GM19397 (cell line): ENCODE results near the gene LONP2.
"Not testable (repeated sequence)": the region's sequence is repeated elsewhere in the genome, so short reads cannot be mapped to it uniquely, and the experiment has no call there.

Source experiments
- ATAC-seq: cut with Tn5 transposase; IDR thresholded peaks from one replicate; pipeline ENCODE4 v1.9.1; 2021; ENCODE audit warnings: mild to moderate bottlenecking, moderate library complexity; ENCODE audit not compliant: unreplicated experiment

LONP2 gene

GRCh38 chr16:48287239-48287638, 43.1 kb downstream of the LONP2 start:
- ATAC-seq = no peak

GRCh38 chr16:48291303-48291702, 47.2 kb downstream of the LONP2 start:
- ATAC-seq = no peak

GRCh38 chr16:48291754-48292153, 47.7 kb downstream of the LONP2 start:
- no peak for ATAC-seq

- no peak for ATAC-seq
These were observed 48.4 kb downstream of the LONP2 start for GRCh38 chr16:48292452-48292851.

- ATAC-seq = no peak
These were observed 50.6 kb downstream of the LONP2 start for GRCh38 chr16:48294724-48295123.

- ATAC-seq = no peak
These were observed 51.6 kb downstream of the LONP2 start for GRCh38 chr16:48295488-48296281.

- ATAC-seq = no peak
These were observed 55.4 kb downstream of the LONP2 start for GRCh38 chr16:48299471-48299870.

GRCh38 chr16:48300391-48300856, 56.3 kb downstream of the LONP2 start:
- ATAC-seq = no peak

GRCh38 chr16:48308535-48308934, 64.4 kb downstream of the LONP2 start:
- ATAC-seq = no peak

GRCh38 chr16:48310908-48311641, 67.0 kb downstream of the LONP2 start:
- ATAC-seq = no peak

- not testable (repeated sequence) for ATAC-seq
These were observed 69.8 kb downstream of the LONP2 start for GRCh38 chr16:48313905-48314304.

GRCh38 chr16:48317026-48317425, 72.9 kb downstream of the LONP2 start:
- ATAC-seq = no peak

GRCh38 chr16:48317614-48318315, 73.7 kb downstream of the LONP2 start:
- no peak for ATAC-seq

- no peak for ATAC-seq
These were observed 74.5 kb downstream of the LONP2 start for GRCh38 chr16:48318630-48319029.

GRCh38 chr16:48321317-48322036, 77.4 kb downstream of the LONP2 start:
- ATAC-seq = no peak

GRCh38 chr16:48323783-48324775, 80.0 kb downstream of the LONP2 start:
- ATAC-seq = no peak

GRCh38 chr16:48326915-48327314, 82.8 kb downstream of the LONP2 start:
- no peak for ATAC-seq

GRCh38 chr16:48329138-48329537, 85.0 kb downstream of the LONP2 start:
- ATAC-seq = no peak

- no peak for ATAC-seq
These were observed 86.2 kb downstream of the LONP2 start for GRCh38 chr16:48330189-48330840.
